GM19438 (cell line): Measurements from ENCODE around the gene MEAF6.

Experiments used
- ATAC-seq: cut with Tn5 transposase; IDR thresholded peaks from one replicate; pipeline ENCODE4 v1.9.1; 2021; ENCODE audit warnings: low read depth; ENCODE audit not compliant: unreplicated experiment

The MEAF6 gene

DNA sequence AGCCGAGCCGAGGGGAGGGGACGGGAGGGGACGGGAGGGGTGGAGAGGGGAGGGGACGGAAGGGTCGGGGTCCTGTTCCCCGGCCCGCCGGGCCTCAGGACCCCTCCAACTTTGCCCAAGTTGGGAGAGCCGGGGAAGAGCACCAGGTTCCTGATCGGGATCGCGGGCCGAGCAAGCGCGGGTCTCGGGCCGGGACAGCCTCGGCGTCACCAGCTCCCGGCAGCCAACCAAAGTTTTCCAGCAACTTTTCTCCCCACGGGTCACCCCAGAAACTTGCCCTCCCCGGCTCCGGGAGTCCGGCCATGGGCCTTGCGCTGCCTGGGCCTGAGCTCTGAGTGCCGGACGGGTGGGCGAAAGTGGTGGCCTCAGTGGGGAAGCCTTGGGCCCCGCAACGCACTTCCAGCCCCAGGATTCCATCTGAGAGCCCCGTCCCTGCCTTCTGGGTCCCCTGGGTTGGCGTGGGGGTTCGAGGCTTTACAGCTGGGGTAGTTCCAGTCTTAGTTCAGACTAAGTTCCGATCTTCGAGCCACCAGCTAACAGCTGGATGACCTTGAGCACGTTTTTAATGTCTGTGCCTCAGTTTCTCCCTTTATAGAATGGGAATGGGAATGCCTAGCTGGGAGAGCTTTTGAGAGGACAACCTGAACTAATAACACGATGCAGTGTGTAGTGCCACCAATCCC, 39.7 kb downstream of the MEAF6 start:
- ATAC-seq: no peak

DNA sequence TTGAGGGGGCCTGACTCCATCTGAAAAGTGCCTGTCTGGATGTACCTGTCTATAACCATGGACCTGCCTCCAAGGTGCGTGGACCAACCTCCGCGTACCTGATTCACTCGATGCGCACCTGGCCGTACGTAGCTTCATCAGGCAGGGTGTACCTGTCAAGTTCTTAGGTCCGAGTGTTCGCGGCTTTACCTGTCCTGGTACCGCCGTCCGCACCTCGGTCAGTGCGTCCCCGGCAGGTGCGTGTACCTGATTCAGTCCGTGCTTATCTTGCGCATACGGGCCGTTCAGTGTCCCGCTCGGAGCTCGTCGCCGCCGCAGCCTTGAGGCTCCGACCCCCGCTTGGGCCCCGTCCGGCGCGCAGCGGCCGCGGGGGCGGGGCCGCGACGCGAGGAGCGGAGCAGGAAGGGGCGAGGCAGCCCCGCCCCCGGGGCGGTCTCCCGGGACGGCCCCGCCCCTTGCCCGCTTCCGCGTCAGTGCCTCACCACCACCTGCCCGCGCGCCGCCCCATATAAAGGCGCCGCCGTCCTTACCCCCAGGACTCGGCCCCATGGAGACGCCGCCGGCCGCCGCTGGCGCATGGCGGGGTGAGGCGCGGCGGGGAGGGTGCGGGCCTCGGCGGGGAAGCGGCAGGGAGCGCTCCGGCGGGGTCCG, 40.4 kb downstream of the MEAF6 start, which contains the start of gene ZC3H12A:
TSS of gene ZC3H12A (plus strand) at position 535 of the 651 bp plus-strand sequence. CDS start 917 bp downstream, outside the sequence.
- peak; percentile 46 for ATAC-seq

DNA sequence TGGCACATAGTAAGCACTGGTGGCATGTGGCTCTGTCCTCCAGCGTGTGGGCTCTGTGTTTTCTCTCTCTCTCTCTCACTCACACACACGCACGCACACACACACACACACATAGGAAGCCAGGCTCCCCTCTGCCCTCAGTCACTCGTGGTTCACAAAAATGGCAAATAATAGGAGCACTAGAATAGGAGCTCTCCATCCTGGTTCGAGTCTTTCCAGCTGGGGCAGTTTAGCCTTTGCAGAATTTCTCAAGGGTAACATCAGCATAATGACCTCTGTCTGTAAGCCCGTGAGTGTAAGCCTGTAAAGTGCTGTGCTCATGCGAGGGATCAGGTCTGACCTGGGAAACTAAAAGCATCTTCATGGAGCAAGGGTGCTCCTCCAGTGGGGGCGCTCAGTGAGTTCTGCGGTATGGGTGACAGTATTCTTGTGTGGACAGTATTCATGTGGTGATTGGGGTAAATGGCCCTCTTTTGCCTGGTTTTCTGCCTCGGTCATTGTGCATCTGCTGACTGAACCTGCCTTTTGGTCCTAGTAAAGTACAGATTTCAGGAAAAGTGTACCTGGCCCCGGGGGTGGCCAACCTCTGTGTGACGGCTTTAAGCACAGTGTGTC, 41.0 kb downstream of the MEAF6 start:
- ATAC-seq: no peak

DNA sequence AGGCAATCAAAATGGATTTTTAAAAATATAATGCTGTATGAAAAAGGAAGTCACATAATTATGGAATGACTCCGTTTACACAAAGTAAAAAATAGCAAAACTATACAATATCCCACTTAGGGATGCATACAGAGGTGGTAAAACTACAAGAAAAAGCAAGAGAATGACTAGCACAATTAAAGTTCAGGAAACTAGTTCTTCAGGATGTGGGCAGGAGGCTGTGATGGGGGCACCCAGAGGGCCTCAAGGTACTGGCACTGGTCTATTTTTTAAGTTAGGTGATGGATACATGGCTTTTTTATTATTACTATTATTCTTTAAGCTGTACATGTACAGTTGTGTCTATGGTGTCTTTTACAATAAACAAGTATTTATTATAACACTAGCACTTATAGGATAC, 41.6 kb downstream of the MEAF6 start:
- ATAC-seq: no peak

DNA sequence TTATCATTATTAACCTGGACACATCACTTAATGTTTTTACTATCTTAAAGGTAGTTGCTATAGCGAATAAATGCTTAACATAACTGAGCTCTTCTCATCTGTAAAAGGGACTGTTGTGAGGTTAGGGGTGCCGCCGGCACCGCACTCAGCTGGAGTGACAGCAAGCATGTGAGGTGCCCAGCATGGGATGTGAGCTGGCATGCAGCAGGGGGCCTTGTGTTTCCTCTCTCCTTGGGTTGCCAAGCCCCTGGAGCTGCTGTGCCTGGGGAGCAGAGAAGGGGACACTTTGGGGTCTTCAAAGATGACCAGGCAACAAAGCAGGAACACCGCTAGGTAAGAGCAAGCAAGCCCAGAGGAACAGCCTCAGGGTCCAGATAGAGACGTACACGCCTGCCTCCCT, 42.3 kb downstream of the MEAF6 start:
- ATAC-seq: no peak

DNA sequence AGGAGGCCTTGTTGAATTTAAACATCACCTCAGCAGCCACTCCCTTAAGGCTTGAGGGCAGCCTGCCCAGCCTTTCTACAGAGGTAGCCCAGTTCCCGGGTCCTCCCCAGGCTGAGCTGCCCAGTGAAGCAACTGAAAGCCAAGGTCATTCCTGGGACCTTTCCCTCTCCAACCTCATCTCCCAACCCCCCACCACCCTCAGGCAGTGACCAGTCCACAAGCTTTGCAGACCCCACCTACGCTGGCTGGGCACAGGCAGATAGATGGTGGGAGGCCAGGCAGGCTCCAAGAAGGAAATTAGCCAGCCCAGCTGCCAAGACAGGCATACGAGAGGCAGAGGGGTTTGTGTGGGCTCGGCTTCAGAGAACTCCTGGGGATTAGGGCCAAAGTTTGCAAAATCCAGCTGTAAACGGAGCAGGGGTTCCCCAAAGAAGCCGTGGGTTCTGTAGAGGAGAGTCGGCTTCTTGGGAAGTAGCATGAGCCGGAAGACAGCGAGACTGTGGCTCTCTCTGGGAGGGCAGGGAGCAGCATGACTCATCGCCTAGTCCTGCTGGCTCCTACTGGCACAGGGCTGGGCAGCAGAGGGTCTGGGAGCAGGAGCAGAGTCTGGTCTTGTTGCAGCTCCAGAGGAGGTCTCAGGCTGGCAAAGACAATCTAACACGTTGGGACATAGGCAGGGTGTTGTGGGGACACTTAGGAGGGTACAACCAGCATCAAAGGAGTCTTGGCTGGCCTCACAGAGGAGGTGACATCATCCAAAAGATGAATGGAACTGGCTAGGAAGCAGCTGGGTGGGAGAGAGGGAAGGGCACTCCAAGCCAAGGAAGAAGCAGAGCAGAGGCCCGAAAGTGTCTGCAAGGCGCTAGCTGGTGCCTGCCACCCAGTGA, 43.0 kb downstream of the MEAF6 start:
- no peak for ATAC-seq

DNA sequence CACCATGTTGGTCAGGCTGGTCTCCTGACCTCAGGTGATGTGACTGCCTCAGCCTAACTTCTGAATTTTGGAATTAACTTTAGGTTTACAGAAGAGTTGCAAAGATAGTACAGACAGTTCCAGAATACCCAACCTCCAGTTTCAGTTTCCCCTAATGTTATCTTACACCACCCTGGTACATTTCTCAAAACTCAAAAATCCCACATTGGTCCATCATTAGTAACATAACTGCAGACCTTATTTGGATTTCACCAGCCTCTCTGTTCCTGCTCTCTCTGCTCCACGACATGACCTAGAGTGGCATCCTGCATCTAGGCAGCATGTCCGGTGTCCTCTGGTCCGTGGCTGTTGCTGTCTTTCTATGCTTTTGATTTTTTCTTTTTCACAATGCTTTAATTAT, 45.2 kb downstream of the MEAF6 start:
- ATAC-seq: no peak

DNA sequence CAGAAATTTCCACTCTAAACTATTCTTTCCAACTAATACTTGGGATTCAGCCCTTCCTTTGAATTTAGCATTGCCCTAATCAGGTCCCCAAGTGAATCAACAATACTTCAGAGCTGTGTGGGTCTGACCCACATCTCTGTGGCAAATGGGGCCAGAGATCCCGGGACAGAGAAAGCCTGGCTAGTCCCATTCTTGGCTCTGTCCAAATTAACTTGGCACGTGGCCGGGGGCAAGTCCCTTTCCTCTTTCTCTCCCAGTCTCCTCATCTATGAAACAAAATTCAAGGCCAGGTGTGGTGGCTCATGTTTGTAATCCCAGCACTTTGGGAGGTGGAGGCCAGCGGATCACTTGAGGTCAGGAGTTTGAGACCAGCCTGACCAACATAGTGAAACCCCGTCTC, 46.5 kb downstream of the MEAF6 start:
- ATAC-seq: no peak

DNA sequence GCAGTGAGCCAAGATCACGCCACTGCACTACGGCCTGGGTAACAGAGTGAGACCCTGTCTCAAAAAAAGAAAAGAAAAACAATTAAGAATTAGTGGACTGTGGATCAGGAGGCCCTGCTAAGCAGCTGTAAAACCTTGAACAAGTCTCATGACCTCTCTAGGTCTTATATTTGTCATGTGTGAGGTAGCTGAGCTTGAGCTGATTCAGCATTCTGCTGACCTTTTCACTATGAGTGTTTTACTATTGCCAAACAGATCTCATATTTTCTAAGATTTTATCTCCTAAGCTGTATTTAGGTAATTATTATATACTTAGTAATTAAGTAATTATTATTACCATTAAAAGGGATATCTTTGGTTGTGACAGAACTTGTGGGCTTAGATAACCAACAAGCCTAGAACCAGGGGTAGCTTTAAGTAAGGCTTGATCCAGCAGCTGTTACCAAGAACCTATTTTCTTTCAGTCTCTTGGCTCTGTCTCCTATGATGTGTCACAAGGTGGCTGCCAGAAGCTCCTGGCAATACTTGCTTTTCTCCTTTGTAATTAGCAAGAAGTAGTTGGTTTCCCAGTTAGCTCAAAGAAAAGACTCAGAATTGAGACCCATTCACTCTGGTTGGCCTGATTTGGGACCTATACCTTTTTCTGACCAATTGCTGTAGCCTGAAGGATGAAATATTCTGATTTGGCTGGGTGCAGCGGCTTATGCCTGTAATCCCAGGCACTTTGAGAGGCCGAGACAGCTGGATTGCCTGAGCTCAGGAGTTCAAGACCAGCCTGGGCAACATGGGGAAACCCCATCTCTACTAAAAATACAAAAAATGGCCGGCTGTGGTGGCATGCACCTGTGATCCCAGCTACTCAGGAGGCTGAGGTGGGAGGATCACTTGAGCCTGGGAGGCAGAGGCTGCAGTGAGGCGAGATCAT, 48.7 kb downstream of the MEAF6 start:
- ATAC-seq: no peak

DNA sequence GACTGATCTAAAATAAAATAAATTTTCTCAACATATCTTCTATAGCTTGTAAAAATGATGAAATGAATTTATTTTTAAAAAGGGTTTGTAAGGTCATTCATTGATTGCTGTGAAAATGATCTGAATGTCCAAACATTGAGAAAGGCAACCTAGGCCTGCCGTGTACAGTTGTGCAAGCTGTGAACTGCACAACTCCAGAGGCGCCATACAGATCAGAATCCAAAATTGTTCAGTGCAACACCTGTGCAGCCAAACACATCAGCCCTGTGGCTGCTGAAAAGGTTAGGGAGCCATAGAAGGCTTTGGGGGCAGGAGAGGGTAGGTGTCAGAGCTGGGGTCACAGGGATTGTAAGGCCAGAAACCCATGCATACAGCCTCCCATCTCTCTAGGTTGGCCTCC, 50.1 kb downstream of the MEAF6 start:
- ATAC-seq: no peak

DNA sequence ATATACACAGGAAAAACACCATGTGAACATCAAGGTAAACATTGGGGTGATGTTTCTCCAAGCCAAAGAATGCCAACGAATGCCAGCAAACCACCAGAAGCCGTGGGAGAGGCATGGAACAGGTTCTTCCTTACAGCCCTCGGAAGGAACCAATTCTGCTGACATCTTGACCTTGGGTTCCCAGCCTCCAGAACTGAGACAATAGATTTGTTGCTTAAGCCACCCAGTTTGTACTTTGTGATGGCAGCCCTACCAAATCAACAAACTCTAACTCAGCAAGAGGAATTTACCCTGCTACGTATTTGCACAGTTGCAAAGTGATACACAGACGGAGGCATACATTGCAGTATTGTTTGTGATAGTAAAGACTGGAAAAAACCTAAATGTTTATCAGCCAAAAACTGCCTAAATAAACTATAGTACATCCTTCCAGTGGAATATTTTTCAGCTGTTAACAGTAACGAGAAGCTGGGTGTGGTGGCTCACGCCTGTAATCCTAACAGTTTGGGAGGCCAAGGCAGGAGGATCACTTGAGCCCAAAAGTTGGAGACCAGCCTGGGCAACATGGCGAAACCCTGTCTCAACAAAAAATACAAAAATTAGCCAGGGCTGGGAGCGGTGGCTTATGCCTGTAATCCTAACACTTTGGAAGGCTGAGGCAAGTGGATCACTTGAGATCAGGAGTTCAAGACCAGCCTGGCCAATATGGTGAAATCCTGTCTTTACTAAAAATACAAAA, 52.7 kb downstream of the MEAF6 start:
- no peak for ATAC-seq

DNA sequence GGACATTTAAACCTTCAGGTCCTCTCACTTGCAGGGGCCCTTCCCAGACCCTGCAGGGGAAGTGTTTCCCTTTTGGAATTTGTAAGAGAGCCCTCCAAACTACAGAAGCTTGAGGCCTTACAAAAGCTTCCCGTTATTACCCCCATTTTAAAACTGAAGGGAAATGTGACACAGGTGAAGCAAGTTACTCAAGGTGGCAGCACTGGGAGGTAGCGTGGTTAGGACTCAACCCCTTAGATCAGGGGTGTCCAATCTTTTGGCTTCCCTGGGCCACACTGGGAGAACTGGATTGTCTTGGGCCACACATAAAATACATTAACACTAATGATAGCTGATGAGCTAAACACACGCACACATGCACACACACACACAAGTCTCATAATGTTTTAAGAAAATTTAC, 56.0 kb downstream of the MEAF6 start:
- no peak for ATAC-seq

DNA sequence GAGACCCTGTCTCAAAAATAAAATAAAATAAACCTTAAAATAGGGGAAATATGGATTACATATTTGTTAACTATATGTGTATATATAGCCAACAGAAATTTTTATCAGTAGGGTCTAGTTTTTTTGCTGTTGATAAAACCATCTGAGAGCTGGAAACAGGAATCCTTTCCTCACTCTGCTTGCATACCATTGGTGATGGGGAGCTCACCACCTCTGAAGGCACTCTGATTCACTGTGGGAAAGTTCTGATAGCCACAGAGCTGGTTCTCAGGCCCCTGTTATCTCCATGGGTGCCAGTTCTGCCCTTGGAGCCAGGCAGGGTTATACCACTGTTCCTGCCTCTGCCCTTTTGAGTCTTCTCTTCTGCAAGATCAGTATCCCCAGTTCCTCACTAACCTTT, 58.0 kb downstream of the MEAF6 start:
- ATAC-seq: no peak

DNA sequence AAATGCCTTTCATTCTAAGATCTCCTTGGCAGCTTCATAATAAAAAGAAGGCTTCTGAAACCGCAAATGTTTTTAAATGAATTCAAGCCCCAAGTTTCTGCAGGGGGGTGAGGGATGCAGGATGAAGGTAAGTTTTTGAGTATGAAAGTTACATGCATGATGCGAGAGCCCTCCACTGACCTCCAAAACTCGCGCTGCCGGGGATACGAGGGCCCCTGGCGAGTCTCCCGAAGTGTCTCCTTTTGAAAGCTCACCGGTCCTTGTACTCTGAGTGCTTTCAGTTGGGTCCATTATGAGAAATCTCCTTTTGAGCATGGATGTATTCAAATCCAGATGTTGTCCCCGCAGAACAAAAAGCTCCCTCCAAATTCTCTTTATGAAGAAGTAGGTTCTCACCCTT, 59.0 kb downstream of the MEAF6 start:
- ATAC-seq: no peak

DNA sequence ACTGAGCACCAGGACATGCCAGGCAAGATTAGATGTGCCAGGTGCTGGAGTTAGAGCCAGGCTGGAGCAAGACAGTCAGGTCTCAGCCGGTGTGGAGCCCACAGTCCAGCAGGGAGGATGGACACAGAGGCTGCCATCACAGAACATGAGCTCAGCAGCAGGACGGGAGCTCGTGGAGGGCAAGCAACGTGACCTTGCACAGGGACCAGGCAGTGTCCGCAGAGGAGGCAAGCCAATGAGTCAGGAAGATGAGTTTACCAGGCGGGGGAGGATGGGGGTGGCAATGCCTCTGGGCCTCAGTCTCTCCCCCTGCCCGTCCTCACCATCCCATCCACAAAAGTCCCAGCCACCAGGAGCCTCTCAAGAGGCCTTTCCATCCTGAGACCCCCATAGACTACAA, 60.9 kb downstream of the MEAF6 start:
- no peak for ATAC-seq

DNA sequence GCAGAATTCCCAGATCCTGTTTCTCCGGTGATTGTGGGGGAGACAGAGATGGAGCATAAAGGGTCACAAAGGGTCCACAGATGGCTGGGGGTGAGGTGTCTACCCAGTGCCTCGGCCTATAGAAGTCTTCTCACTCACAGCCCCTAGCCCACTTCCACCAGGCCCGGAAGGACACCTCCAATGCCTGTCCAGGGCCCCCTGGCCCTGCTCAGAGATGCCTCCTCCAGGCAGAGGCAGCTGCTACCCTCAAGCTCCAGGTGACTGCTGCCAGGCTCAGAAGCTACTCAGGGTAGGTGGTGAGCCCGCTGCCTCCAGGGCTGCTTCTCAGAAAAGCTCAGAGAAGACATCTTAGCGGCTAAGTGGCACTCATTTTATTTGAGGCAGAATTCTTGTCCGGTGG, 62.1 kb downstream of the MEAF6 start:
- ATAC-seq: no peak

DNA sequence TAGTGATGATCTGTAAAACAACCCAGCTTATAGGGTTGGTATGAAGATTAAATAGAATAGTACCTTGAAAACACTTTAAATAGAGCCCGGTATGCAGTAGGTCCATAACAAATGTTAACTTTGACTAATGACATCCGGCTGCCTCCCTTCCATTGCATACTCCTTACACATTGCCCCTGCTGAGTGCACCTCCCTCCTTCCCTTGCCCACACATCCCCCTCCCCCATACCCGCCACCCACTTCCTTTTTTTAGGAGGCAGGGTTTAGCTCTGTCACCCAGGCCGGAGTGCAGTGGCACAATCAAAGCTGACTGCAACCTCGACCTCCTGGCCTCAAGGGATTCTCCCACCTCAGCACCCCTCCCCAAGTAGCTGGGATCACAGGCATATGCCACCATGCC, 64.6 kb downstream of the MEAF6 start:
- no peak for ATAC-seq

DNA sequence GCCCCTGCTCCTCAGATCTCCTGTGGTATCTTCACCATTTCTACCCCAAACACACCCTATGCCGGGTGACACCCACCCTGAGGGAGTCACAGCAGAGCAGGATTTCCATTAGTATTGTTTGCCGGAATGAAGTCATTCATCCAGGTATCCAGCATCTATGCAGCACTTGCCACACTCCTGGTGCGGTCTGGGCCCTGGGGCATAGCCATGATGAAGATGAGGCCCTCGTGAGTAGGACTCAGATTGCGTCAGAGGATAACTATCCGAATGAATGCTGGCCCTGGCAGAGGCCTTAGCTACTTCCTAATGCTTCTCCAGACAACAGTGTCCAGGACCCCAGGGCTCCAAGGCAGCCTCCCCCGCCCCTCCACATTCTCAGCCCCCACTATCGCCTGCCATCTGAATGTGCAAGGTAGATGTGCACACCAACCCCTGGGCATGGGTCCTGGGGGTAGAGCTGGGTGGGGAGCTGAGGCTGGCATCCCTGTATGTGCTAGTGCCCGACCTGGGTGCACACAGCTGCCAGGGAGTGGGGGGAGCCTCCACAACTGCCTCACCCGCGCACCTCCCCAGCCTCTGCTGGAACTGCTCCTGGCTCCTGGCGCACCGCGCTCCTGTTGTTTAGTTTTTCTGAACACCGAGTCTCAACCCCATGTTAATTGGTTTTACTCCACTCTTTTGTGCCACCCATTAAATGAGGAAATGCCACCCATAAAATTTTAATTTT, 65.7 kb downstream of the MEAF6 start:
- no peak for ATAC-seq

DNA sequence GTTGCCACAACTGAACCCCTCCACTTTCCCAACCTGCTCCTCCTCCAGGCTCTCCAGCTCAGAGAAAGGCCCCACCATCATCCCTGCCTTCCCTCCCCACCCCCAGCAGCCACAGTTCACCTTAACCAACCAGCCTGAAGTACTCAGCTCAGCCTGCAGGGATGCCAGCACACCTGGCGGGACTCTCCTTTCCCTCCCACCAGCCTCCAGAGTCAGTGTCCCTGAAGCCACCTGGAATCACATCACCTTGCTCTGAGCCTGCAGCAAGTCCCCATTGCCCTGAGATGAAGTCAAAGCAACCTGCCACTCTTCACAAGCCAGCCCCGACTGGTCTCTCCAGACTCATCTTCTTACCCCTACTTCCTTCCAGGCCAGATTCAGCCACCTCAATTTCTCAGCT, 66.4 kb downstream of the MEAF6 start:
- no peak for ATAC-seq
